Esophagus squamous epithelium (tissue), 4 donors: ENCODE measurements around the gene ZFP57.

Source experiments
- POLR2A ChIP-seq, 4 donors: fragments of 450-650 bp; IDR thresholded peaks; one replicate each; pipeline ENCODE4 v1.6.1; 2017; ENCODE audit warnings: antibody characterized with exemption in 4 of 4, mild to moderate bottlenecking in 4 of 4, moderate library complexity in 3 of 4
- TF ChIP-seq, protein P1 (sequence below), 6 experiments: fragments of 450-650 bp in 4 of 6; fragments of 200-600 bp in 2 of 6; sonication (generic) in 2 of 6; IDR thresholded peaks; one replicate each; pipeline ENCODE4 v1.5.1; 2016 to 2019; ENCODE audit warnings: antibody characterized with exemption in 6 of 6, mild to moderate bottlenecking in 4 of 6, moderate library complexity in 4 of 6

DNA sequence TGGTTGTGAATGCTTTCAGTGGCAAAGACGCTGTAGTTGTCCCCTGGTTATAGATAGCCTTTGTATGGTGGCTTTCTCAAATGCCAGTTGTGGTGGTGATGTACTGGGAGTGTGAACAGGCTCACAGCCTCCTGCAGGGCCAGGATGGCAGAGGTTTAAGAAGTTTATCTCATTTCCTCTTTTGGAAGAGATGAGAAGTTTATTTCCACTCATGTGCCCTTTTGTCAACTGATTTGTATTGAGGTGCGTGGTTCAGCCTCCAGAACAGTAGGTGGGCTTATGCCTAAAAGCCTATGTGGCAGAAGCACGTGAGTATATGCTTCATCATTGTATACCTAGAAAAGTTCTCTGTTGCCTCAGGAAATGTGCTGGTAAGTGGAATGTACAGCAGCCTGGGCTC lies 13.7 kb upstream of the ZFP57 start:
- no peak for TF ChIP-seq POLR2A (IDR thresholded peaks at IDR 0.05)
- TF ChIP-seq, protein P1, sequence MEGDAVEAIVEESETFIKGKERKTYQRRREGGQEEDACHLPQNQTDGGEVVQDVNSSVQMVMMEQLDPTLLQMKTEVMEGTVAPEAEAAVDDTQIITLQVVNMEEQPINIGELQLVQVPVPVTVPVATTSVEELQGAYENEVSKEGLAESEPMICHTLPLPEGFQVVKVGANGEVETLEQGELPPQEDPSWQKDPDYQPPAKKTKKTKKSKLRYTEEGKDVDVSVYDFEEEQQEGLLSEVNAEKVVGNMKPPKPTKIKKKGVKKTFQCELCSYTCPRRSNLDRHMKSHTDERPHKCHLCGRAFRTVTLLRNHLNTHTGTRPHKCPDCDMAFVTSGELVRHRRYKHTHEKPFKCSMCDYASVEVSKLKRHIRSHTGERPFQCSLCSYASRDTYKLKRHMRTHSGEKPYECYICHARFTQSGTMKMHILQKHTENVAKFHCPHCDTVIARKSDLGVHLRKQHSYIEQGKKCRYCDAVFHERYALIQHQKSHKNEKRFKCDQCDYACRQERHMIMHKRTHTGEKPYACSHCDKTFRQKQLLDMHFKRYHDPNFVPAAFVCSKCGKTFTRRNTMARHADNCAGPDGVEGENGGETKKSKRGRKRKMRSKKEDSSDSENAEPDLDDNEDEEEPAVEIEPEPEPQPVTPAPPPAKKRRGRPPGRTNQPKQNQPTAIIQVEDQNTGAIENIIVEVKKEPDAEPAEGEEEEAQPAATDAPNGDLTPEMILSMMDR (IDR thresholded peaks at IDR 0.05) = no peak
